ENCODE data around the gene MFN1.

MFN1 gene

GRCh38 chr3:179336345-179336929 lies 11.1 kb upstream of the MFN1 start:
- DNase-seq (ENCODE audit: low read depth in 4 of 4, low spot score in 1 of 4), result no peak

- no peak for DNase-seq (ENCODE audit: low read depth in 4 of 4, low spot score in 1 of 4)
These were observed 960 bp downstream of the MFN1 start for GRCh38 chr3:179348325-179349013.

- no peak for DNase-seq (ENCODE audit: low read depth in 4 of 4, low spot score in 1 of 4)
These were observed 8.5 kb downstream of the MFN1 start for GRCh38 chr3:179355996-179356395.

- DNase-seq (ENCODE audit: low read depth in 4 of 4, low spot score in 1 of 4), result no peak
These were observed 15.8 kb downstream of the MFN1 start for GRCh38 chr3:179363332-179363731.

GRCh38 chr3:179369621-179370020 lies 22.1 kb downstream of the MFN1 start:
- DNase-seq (ENCODE audit: low read depth in 4 of 4, low spot score in 1 of 4), result no peak

GRCh38 chr3:179373938-179374337 lies 26.4 kb downstream of the MFN1 start:
- no peak for DNase-seq (ENCODE audit: low read depth in 4 of 4, low spot score in 1 of 4)

- DNase-seq (ENCODE audit: low read depth in 4 of 4, low spot score in 1 of 4), result no peak
These were observed 27.8 kb downstream of the MFN1 start for GRCh38 chr3:179375091-179375999.

- DNase-seq (ENCODE audit: low read depth in 4 of 4, low spot score in 1 of 4), result no peak
These were observed 29.0 kb downstream of the MFN1 start for GRCh38 chr3:179376474-179376873.

- no peak for DNase-seq (ENCODE audit: low read depth in 4 of 4, low spot score in 1 of 4)
These were observed 44.4 kb downstream of the MFN1 start for GRCh38 chr3:179391906-179392305.

- no peak for DNase-seq (ENCODE audit: low read depth in 4 of 4, low spot score in 1 of 4)
These were observed 51.2 kb downstream of the MFN1 start for GRCh38 chr3:179398574-179399231.

- DNase-seq (ENCODE audit: low read depth in 4 of 4, low spot score in 1 of 4), result no peak
These were observed 54.1 kb downstream of the MFN1 start for GRCh38 chr3:179401561-179401960.

GRCh38 chr3:179402963-179403362 lies 55.5 kb downstream of the MFN1 start:
- DNase-seq (ENCODE audit: low read depth in 4 of 4, low spot score in 1 of 4), result no peak

- DNase-seq (ENCODE audit: low read depth in 4 of 4, low spot score in 1 of 4), result no peak
These were observed 56.8 kb downstream of the MFN1 start for GRCh38 chr3:179404307-179404706.

- DNase-seq (ENCODE audit: low read depth in 4 of 4, low spot score in 1 of 4), result no peak
These were observed 62.8 kb downstream of the MFN1 start for GRCh38 chr3:179410331-179410730.

GRCh38 chr3:179410999-179411398 lies 63.5 kb downstream of the MFN1 start:
- DNase-seq (ENCODE audit: low read depth in 4 of 4, low spot score in 1 of 4), result no peak

- DNase-seq (ENCODE audit: low read depth in 4 of 4, low spot score in 1 of 4), result no peak
These were observed 67.3 kb downstream of the MFN1 start for GRCh38 chr3:179414804-179415203.

GRCh38 chr3:179415377-179415776 lies 67.9 kb downstream of the MFN1 start:
- no peak for DNase-seq (ENCODE audit: low read depth in 4 of 4, low spot score in 1 of 4)

GRCh38 chr3:179416681-179417080 lies 69.2 kb downstream of the MFN1 start:
- no peak for DNase-seq (ENCODE audit: low read depth in 4 of 4, low spot score in 1 of 4)

- DNase-seq (ENCODE audit: low read depth in 4 of 4, low spot score in 1 of 4), result no peak
These were observed 71.1 kb downstream of the MFN1 start for GRCh38 chr3:179418610-179419009.

GRCh38 chr3:179421500-179421899 lies 74.0 kb downstream of the MFN1 start:
- DNase-seq (ENCODE audit: low read depth in 4 of 4, low spot score in 1 of 4), result no peak

- no peak for DNase-seq (ENCODE audit: low read depth in 4 of 4, low spot score in 1 of 4)
These were observed 77.6 kb downstream of the MFN1 start for GRCh38 chr3:179425075-179425474.

Measured in stimulated activated CD4-positive, alpha-beta T cell treated with anti-CD3 and anti-CD28 coated beads, Interleukin-1b, Interleukin-23, amount 100 ng/mL, for 24 hours (primary cell).